Lower lobe of right lung (tissue), 2 donors: ENCODE results near the gene KIF1C. TPM values are rescaled to one million over a fixed set of nuclear protein-coding genes. Genes with fewer than 3 reads are reported as not detected.

ENCODE experiments used
- ATAC-seq, 2 donors: fragments of 200-7000 bp; cut with Tn5 transposase; one replicate each; pipeline ENCODE4 v1.9.1; 2020 to 2022; ENCODE audit warnings: mild to moderate bottlenecking in 2 of 2, moderate library complexity in 2 of 2
- DNase-seq: peaks from one replicate; pipeline ENCODE4 v3.0.0-alpha.2; 2020
- H3K27ac ChIP-seq: fragments of 200-600 bp; one replicate; pipeline ENCODE4 v1.8.0; 2022
- H3K27me3 ChIP-seq: fragments of 200-600 bp; one replicate; pipeline ENCODE4 v1.8.0; 2022; ENCODE audit warnings: low read depth
- H3K36me3 ChIP-seq: fragments of 200-600 bp; one replicate; pipeline ENCODE4 v1.8.0; 2022; ENCODE audit warnings: mild to moderate bottlenecking
- H3K4me1 ChIP-seq: fragments of 200-600 bp; one replicate; pipeline ENCODE4 v1.8.0; 2022
- H3K4me3 ChIP-seq: fragments of 200-600 bp; one replicate; pipeline ENCODE4 v1.8.0; 2022; ENCODE audit warnings: mild to moderate bottlenecking
- H3K9me3 ChIP-seq: fragments of 200-600 bp; one replicate; pipeline ENCODE4 v1.8.0; 2022
- CTCF ChIP-seq: fragments of 200-600 bp; IDR thresholded peaks from one replicate; pipeline ENCODE4 v1.8.0; 2022; ENCODE audit warnings: antibody characterized with exemption, mild to moderate bottlenecking
- intact Hi-C: fragments of 100-400 bp; cut with DNase I; formaldehyde crosslinking; loops from one replicate; pipeline ENCODE4 v1.11.0; 2022
- total RNA-seq: library from RNA; stranded (reverse); fragmentation: NEBNext Ultra II Directional; extraction: Animal tissue kit (Norgen Biotek cat#: 25700); gene quantifications from one replicate; pipeline ENCODE4 v1.2.1, GENCODE V29; 2021
- donor health status: DM: no; HTN: yes; CAD: no; lungs with severe emphysema.

The KIF1C gene
- total RNA-seq, 1 donor from 2014 or later: 182 TPM

GRCh38 chr17:4950075-4950745 lies 47.5 kb upstream of the KIF1C start:
- Histone ChIP-seq H3K4me3 (peak overlapping the region; percentile 99), H3K27me3 (no peaks in the 10 kb centered on the region), H3K36me3 (peaks cover 16% of the 10 kb centered on the region), H3K9me3 (no peaks in the 10 kb centered on the region), H3K4me1 (peaks cover 35% of the 10 kb centered on the region), H3K27ac (peak overlapping the region; percentile 98)
- TF ChIP-seq CTCF: no peak
- intact Hi-C loops: no loop called here
- DNase-seq (peak; percentile 80), ATAC-seq (no peak)

DNA sequence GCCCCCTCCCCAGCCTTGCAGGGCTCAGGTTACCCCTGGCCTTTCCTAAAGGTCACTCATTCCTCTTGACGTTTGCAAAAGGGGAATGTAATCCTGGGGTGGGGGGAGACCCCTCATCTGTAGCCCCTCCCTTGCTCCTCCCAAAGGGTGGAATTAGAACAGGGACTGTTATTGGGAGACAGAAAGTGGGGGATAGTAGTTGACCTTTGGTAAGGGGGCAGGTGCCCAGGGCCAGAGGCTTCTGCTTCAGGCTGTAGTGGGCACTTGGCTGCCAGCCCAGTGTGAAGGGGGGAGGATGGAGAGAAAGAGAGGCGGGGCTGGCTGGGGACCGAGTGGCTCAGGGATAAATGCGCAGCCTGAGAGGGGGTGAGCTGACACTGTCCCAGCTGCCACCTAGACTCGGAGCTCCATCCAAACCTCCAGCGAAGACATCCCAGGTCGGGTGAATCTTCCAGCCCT lies 47.0 kb upstream of the KIF1C start, which contains the start of gene ENO3:
Gene ENO3 (plus strand): TSS at position 374 of the 459 bp plus-strand sequence. CDS start 711 bp downstream, outside the sequence.
- peaks cover 29% of the 10 kb centered on the region for H3K4me1 ChIP-seq
- ATAC-seq: no peak
- H3K27ac ChIP-seq: peak within 1 kb of the TSS; percentile 98
- no peaks in the 10 kb centered on the region for H3K27me3 ChIP-seq
- H3K36me3 ChIP-seq: peaks cover 10% of the 10 kb centered on the region
- no peak for TF ChIP-seq CTCF
- H3K9me3 ChIP-seq: no peaks in the 10 kb centered on the region
- no peak for DNase-seq
- intact Hi-C loops: no loop called here
- peak within 1 kb of the TSS; percentile 99 for H3K4me3 ChIP-seq

GRCh38 chr17:4951486-4951885 lies 46.3 kb upstream of the KIF1C start:
- no peak for ATAC-seq
- no peak overlapping the region for H3K4me3 ChIP-seq
- intact Hi-C loops: no loop called here
- TF ChIP-seq CTCF: no peak
- H3K9me3 ChIP-seq: no peaks in the 10 kb centered on the region
- peaks cover 22% of the 10 kb centered on the region for H3K4me1 ChIP-seq
- peaks cover 3% of the 10 kb centered on the region for H3K36me3 ChIP-seq
- no peak for DNase-seq
- H3K27ac ChIP-seq: no peak overlapping the region
- no peaks in the 10 kb centered on the region for H3K27me3 ChIP-seq

- no peak for DNase-seq
- H3K4me3 ChIP-seq: no peak overlapping the region
- H3K36me3 ChIP-seq: peaks cover 10% of the 10 kb centered on the region
- intact Hi-C loops: no loop called here
- no peak for TF ChIP-seq CTCF
- H3K9me3 ChIP-seq: no peaks in the 10 kb centered on the region
- no peak for ATAC-seq
- no peak overlapping the region for H3K27ac ChIP-seq
- H3K4me1 ChIP-seq: peaks cover 18% of the 10 kb centered on the region
- no peaks in the 10 kb centered on the region for H3K27me3 ChIP-seq
These were observed 44.2 kb upstream of the KIF1C start for GRCh38 chr17:4953451-4953961.

- Histone ChIP-seq H3K4me1 (peaks cover 18% of the 10 kb centered on the region), H3K36me3 (peaks cover 24% of the 10 kb centered on the region), H3K9me3 (no peaks in the 10 kb centered on the region), H3K4me3 (no peak overlapping the region), H3K27ac (no peak overlapping the region), H3K27me3 (no peaks in the 10 kb centered on the region)
- ATAC-seq (no peak), DNase-seq (no peak)
- TF ChIP-seq CTCF: no peak
- intact Hi-C loops: no loop called here
These were observed 42.7 kb upstream of the KIF1C start for GRCh38 chr17:4955091-4955490.
